HCT116 (cell line): Measurements from ENCODE around the gene RAB1A. TPM values are rescaled to one million over a fixed set of nuclear protein-coding genes. Genes with fewer than 3 reads are reported as not detected.

Experiments
- ATAC-seq: fragments of 200-7000 bp; cut with Tn5 transposase; 2 replicates; pipeline ENCODE4 v1.9.1; 2020; ENCODE audit warnings: mild to moderate bottlenecking, moderate library complexity
- BruUV-seq: library from RNA; stranded (reverse); fragments of 400-500 nt; replicated peaks from 2 replicates; lab custom pipeline; 2021; lab: Mats Ljungman, UMichigan
- CTCF ChIA-PET: fragments of 300-600 bp; sonication (Branson Sonifier 250); formaldehyde crosslinking; loops from one replicate; lab custom pipeline; 2021; ENCODE audit warnings: antibody characterized with exemption; lab: Charles Lee
- POLR2A ChIA-PET: fragments of 300-600, 350-600 bp; sonication (Branson Sonifier 250); formaldehyde crosslinking; loops from one replicate; lab custom pipeline; 2021; ENCODE audit warnings: antibody characterized with exemption; lab: Charles Lee
- RAD21 ChIA-PET, 2 experiments: fragments of 300-600 bp; sonication (Branson Sonifier 250); formaldehyde crosslinking; loops; one replicate each; lab custom pipeline; 2023; ENCODE audit warnings: low total read pairs in 2 of 2; ENCODE audit not compliant: uncharacterized antibody in 2 of 2, unreplicated experiment in 2 of 2, low non-redundant PET in 1 of 2; lab: Charles Lee
- DNase-seq: peaks from one replicate; pipeline ENCODE4 v3.0.0-alpha.2; 2010; ENCODE audit warnings: low read depth, low spot score
- H2AFZ ChIP-seq: fragments of 200-600 bp; shearing (Covaris generic), sonication (generic); 2 replicates; pipeline ENCODE4 v1.6.1; 2017; ENCODE audit warnings: low read depth, mixed run types, mixed read lengths, antibody characterized with exemption, low read length; ENCODE audit not compliant: poor library complexity, severe bottlenecking
- H3K27ac ChIP-seq: 2 replicates; pipeline ENCODE4 v1.5.1; 2012; ENCODE audit warnings: low read depth, low read length
- H3K27me3 ChIP-seq: fragments of 200-600 bp; sonication (generic); 2 replicates; pipeline ENCODE4 v1.6.1; 2016; ENCODE audit warnings: mixed run types, low read length, mixed read lengths; ENCODE audit not compliant: insufficient read depth
- H3K36me3 ChIP-seq, 2 experiments: fragments of 200-500 bp in 1 of 2; fragments of 200-600 bp in 1 of 2; sonication (Bioruptor generic) in 1 of 2; sonication (generic) in 1 of 2; 2 replicates each; pipeline versions ENCODE4 v1.5.1 to v1.6.1; 2014 to 2016; ENCODE audit warnings: low read length in 2 of 2, inconsistent platforms in 1 of 2, mixed read lengths in 1 of 2, mixed run types in 1 of 2; ENCODE audit not compliant: insufficient read depth in 2 of 2, control insufficient read depth in 1 of 2
- H3K4me1 ChIP-seq, 2 experiments: fragments of 200-600 bp in 1 of 2; sonication (generic) in 1 of 2; 2 replicates each; pipeline versions ENCODE4 v1.5.1 to v1.6.1; 2012 to 2017; ENCODE audit warnings: low read length in 2 of 2, inconsistent platforms in 1 of 2, mild to moderate bottlenecking in 1 of 2, mixed read lengths in 1 of 2, mixed run types in 1 of 2, moderate library complexity in 1 of 2; ENCODE audit not compliant: insufficient read depth in 2 of 2, control insufficient read depth in 1 of 2
- H3K4me2 ChIP-seq: fragments of 200-600 bp; sonication (generic); 2 replicates; pipeline ENCODE4 v1.6.1; 2017; ENCODE audit warnings: mixed run types, low read length, mixed read lengths
- H3K4me3 ChIP-seq, 2 experiments: fragments of 200-600 bp in 1 of 2; sonication (generic) in 1 of 2; replicated peaks in 1 of 2; 2 replicates each; pipeline ENCODE4 v1.5.1; 2011 to 2016; ENCODE audit warnings: low read length in 2 of 2, control low read depth in 1 of 2, low read depth in 1 of 2, mild to moderate bottlenecking in 1 of 2, mixed read lengths in 1 of 2, mixed run types in 1 of 2
- H3K79me2 ChIP-seq: fragments of 200-600 bp; sonication (generic); 2 replicates; pipeline ENCODE4 v1.6.1; 2017; ENCODE audit warnings: mild to moderate bottlenecking, mixed run types, low read length, moderate library complexity, mixed read lengths; ENCODE audit not compliant: insufficient read depth
- H3K9ac ChIP-seq: fragments of 200-600 bp; sonication (generic); 2 replicates; pipeline ENCODE4 v1.6.1; 2016; ENCODE audit warnings: low read length, mixed read lengths
- H3K9me2 ChIP-seq: fragments of 200-600 bp; sonication (generic), shearing (Covaris generic); 2 replicates; pipeline ENCODE4 v1.6.1; 2017; ENCODE audit warnings: mixed run types, mild to moderate bottlenecking, moderate library complexity; ENCODE audit not compliant: insufficient read depth
- H3K9me3 ChIP-seq, 2 experiments: fragments of 200-500 bp in 1 of 2; fragments of 200-600 bp in 1 of 2; sonication (Bioruptor generic) in 1 of 2; sonication (generic) in 1 of 2; 2 replicates each; pipeline ENCODE4 v1.6.1; 2014 to 2017; ENCODE audit warnings: low read length in 2 of 2, mixed read lengths in 2 of 2, inconsistent platforms in 1 of 2, low read depth in 1 of 2, mild to moderate bottlenecking in 1 of 2, mixed run types in 1 of 2, moderate library complexity in 1 of 2; ENCODE audit not compliant: control insufficient read depth in 1 of 2, insufficient read depth in 1 of 2
- H4K20me1 ChIP-seq: fragments of 200-600 bp; sonication (generic), shearing (Covaris generic); 2 replicates; pipeline ENCODE4 v1.6.1; 2017; ENCODE audit warnings: mixed run types, mild to moderate bottlenecking, moderate library complexity; ENCODE audit not compliant: insufficient read depth
- CBX3 ChIP-seq: IDR thresholded peaks from 2 replicates; pipeline ENCODE4 v1.6.1; 2012; ENCODE audit warnings: low read depth
- EGR1 ChIP-seq: IDR thresholded peaks from 2 replicates; pipeline ENCODE4 v1.6.1; 2012; ENCODE audit warnings: low read depth
- ELF1 ChIP-seq: IDR thresholded peaks from 2 replicates; pipeline ENCODE4 v1.6.1; 2012; ENCODE audit warnings: low read depth, borderline replicate concordance
- EZH2 ChIP-seq: fragments of 200-600 bp; sonication (generic); IDR thresholded peaks from 2 replicates; pipeline ENCODE4 v1.6.1; 2017; ENCODE audit warnings: antibody characterized with exemption, mixed run types
- FOSL1 ChIP-seq: IDR thresholded peaks from 2 replicates; pipeline ENCODE4 v1.6.1; 2012; ENCODE audit warnings: low read depth
- JUND ChIP-seq: IDR thresholded peaks from 2 replicates; pipeline ENCODE4 v1.6.1; 2012
- MAX ChIP-seq: IDR thresholded peaks from 2 replicates; pipeline ENCODE4 v1.6.1; 2012
- POLR2A ChIP-seq: IDR thresholded peaks from 2 replicates; pipeline ENCODE4 v1.7.0; 2011; ENCODE audit warnings: borderline replicate concordance; ENCODE audit not compliant: insufficient read depth, insufficient read length; ENCODE audit errors: extremely low read depth
- SP1 ChIP-seq: IDR thresholded peaks from 2 replicates; pipeline ENCODE4 v1.6.1; 2012; ENCODE audit warnings: low read depth
- SRF ChIP-seq: IDR thresholded peaks from 2 replicates; pipeline ENCODE4 v1.6.1; 2012; ENCODE audit warnings: low read depth
- TCF7L2 ChIP-seq: IDR thresholded peaks from 2 replicates; pipeline ENCODE4 v1.7.0; 2011; ENCODE audit warnings: borderline replicate concordance, inconsistent platforms; ENCODE audit not compliant: insufficient read depth, insufficient read length; ENCODE audit errors: extremely low read depth
- YY1 ChIP-seq: IDR thresholded peaks from 2 replicates; pipeline ENCODE4 v1.6.1; 2011; ENCODE audit warnings: low read length, low read depth, moderate library complexity, mild to moderate bottlenecking; ENCODE audit not compliant: insufficient replicate concordance; ENCODE audit errors: extremely low read depth
- ZFX ChIP-seq: fragments of 450-650 bp; IDR thresholded peaks from 2 replicates; pipeline ENCODE4 v1.6.1; 2017
- ZNF274 ChIP-seq: fragments of 200-500 bp; sonication (Bioruptor generic); IDR thresholded peaks from 2 replicates; pipeline ENCODE4 v1.6.1; 2014; ENCODE audit warnings: mild to moderate bottlenecking, low read depth, low read length, inconsistent platforms
- intact Hi-C: fragments of 100-400 bp; cut with micrococcal nuclease; formaldehyde crosslinking; loops from 2 replicates; pipeline ENCODE4 v1.10.0; 2022
- total RNA-seq: library from RNA; stranded (reverse); gene quantifications from one replicate; pipeline ENCODE4 v1.2.1, GENCODE V29; 2021; ENCODE audit not compliant: unreplicated experiment
- TF ChIP-seq, protein P1 (sequence below): IDR thresholded peaks from 2 replicates; pipeline ENCODE4 v1.6.1; 2012; ENCODE audit warnings: low read depth
- TF ChIP-seq, protein P2 (sequence below), 3 experiments: fragments of 200-600 bp in 1 of 3; sonication (generic) in 1 of 3; IDR thresholded peaks in 2 of 3; conservative IDR thresholded peaks in 1 of 3; 2 replicates each; pipeline ENCODE4 v1.5.1; 2012 to 2017; ENCODE audit warnings: low read depth in 2 of 3, low read length in 2 of 3, antibody characterized with exemption in 1 of 3, borderline replicate concordance in 1 of 3, control low read depth in 1 of 3, mild to moderate bottlenecking in 1 of 3, mixed read lengths in 1 of 3, mixed run types in 1 of 3, moderate library complexity in 1 of 3; ENCODE audit not compliant: insufficient read depth in 1 of 3
- TF ChIP-seq, protein P3 (sequence below): IDR thresholded peaks from 2 replicates; pipeline ENCODE4 v1.6.1; 2012

Gene RAB1A
- total RNA-seq, 1 experiment from 2014 or later: 131 TPM

DNA sequence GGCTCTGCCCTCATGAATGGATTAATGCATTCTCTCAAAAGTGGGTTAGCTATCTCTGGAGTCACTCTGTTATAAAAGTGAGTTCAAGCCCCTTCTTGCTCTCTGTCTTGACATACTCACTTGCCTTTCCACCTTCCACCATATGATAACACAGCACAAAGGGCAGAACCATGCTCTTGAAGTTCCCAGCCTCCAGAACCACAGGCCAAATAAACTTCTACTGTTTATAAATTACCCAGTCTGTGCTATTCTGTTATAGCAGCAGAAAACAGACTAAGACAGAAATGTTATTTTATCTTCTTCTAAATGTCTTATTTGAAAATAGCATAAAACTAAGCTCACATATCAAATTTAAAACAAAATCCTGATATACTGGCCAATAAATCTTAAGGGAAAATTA, 15.0 kb downstream of the RAB1A start:
- Histone ChIP-seq H2AFZ (no peak overlapping the region), H3K9me3 (no peaks in the 10 kb centered on the region), H4K20me1 (peaks cover 24% of the 10 kb centered on the region; the same call in 1 of the 2 replicates), H3K4me1 (no peaks in the 10 kb centered on the region), H3K4me2 (no peak overlapping the region), H3K9ac (no peak overlapping the region), H3K79me2 (peaks cover 99% of the 10 kb centered on the region), H3K27me3 (no peaks in the 10 kb centered on the region), H3K9me2 (no peaks in the 10 kb centered on the region), H3K27ac (no peak overlapping the region), H3K36me3 (no peaks in the 10 kb centered on the region), H3K4me3 (no peak overlapping the region)
- intact Hi-C loops: no loop called here
- no peak for DNase-seq
- ChIA-PET RAD21 (no interaction called here), CTCF (no interaction called here), POLR2A (interaction anchor here (1.6 kb wide), 1 partner anchor 15 kb away, joined by 4 read pairs; the partner anchor contains the start of gene RAB1A)
- BruUV-seq: no TSS peak
- no peak for ATAC-seq
- no peak for TF ChIP-seq YY1
- no peak for TF ChIP-seq ZFX
- no peak for TF ChIP-seq SP1
- no peak for TF ChIP-seq ZNF274
- TF ChIP-seq, protein P1, sequence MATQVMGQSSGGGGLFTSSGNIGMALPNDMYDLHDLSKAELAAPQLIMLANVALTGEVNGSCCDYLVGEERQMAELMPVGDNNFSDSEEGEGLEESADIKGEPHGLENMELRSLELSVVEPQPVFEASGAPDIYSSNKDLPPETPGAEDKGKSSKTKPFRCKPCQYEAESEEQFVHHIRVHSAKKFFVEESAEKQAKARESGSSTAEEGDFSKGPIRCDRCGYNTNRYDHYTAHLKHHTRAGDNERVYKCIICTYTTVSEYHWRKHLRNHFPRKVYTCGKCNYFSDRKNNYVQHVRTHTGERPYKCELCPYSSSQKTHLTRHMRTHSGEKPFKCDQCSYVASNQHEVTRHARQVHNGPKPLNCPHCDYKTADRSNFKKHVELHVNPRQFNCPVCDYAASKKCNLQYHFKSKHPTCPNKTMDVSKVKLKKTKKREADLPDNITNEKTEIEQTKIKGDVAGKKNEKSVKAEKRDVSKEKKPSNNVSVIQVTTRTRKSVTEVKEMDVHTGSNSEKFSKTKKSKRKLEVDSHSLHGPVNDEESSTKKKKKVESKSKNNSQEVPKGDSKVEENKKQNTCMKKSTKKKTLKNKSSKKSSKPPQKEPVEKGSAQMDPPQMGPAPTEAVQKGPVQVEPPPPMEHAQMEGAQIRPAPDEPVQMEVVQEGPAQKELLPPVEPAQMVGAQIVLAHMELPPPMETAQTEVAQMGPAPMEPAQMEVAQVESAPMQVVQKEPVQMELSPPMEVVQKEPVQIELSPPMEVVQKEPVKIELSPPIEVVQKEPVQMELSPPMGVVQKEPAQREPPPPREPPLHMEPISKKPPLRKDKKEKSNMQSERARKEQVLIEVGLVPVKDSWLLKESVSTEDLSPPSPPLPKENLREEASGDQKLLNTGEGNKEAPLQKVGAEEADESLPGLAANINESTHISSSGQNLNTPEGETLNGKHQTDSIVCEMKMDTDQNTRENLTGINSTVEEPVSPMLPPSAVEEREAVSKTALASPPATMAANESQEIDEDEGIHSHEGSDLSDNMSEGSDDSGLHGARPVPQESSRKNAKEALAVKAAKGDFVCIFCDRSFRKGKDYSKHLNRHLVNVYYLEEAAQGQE: no peak
- TF ChIP-seq EGR1: no peak
- no peak for TF ChIP-seq TCF7L2
- no peak for TF ChIP-seq SRF
- TF ChIP-seq, protein P2, sequence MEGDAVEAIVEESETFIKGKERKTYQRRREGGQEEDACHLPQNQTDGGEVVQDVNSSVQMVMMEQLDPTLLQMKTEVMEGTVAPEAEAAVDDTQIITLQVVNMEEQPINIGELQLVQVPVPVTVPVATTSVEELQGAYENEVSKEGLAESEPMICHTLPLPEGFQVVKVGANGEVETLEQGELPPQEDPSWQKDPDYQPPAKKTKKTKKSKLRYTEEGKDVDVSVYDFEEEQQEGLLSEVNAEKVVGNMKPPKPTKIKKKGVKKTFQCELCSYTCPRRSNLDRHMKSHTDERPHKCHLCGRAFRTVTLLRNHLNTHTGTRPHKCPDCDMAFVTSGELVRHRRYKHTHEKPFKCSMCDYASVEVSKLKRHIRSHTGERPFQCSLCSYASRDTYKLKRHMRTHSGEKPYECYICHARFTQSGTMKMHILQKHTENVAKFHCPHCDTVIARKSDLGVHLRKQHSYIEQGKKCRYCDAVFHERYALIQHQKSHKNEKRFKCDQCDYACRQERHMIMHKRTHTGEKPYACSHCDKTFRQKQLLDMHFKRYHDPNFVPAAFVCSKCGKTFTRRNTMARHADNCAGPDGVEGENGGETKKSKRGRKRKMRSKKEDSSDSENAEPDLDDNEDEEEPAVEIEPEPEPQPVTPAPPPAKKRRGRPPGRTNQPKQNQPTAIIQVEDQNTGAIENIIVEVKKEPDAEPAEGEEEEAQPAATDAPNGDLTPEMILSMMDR (IDR thresholded peaks at IDR 0.05 in 2 of 3, conservative IDR thresholded peaks at IDR 0.05 in 1 of 3; ENCODE audit: borderline replicate concordance in 1 of 3, insufficient read depth in 1 of 3, low read depth in 2 of 3, low read length in 2 of 3): no peak
- no peak for TF ChIP-seq JUND
- TF ChIP-seq POLR2A: no peak
- TF ChIP-seq, protein P3, sequence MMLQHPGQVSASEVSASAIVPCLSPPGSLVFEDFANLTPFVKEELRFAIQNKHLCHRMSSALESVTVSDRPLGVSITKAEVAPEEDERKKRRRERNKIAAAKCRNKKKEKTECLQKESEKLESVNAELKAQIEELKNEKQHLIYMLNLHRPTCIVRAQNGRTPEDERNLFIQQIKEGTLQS: no peak
- TF ChIP-seq CBX3: no peak
- no peak for TF ChIP-seq MAX
- no peak for TF ChIP-seq EZH2
- no peak for TF ChIP-seq FOSL1
- TF ChIP-seq ELF1: no peak
